Measurements from ENCODE around the gene PPP2R5E.
"Not testable (repeated sequence)": the region's sequence is repeated elsewhere in the genome, so short reads cannot be mapped to it uniquely, and the experiment has no call there.

PPP2R5E gene

DNA sequence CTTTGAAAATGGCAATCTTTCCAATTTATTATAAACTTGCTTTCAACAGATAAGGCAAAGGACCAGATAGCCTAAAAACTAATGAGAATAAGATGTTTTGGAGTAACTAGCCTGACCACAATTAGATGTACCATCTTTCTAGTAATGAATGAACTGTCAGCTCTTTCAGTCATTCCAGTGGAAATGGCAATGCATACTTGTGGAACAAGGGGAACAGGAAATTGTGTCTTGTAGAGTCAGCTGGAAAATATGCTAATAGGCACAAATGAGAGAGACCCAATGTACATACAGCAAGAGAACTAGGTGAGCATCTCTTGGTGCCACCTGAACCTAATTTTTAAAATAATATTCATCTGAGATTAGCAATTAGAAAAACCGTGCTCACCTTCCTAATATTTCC is 148.3 kb downstream of the PPP2R5E start:
- Histone ChIP-seq H3K4me3 (ENCODE audit: low read length) (no peak overlapping the region), H3K4me2 (ENCODE audit: low read length) (no peak overlapping the region), H3K27me3 (ENCODE audit: control insufficient read depth, insufficient read depth, low read length) (no peaks in the 10 kb centered on the region), H3K36me3 (ENCODE audit: insufficient read depth, low read length) (peaks cover 7% of the 10 kb centered on the region), H3K9me3 (replicated peaks; ENCODE audit: low read length) (no peaks in the 10 kb centered on the region), H3K9ac (ENCODE audit: low read depth, low read length) (no peak overlapping the region), H3K4me1 (ENCODE audit: control insufficient read depth, insufficient read depth, low read length) (no peaks in the 10 kb centered on the region)

DNA sequence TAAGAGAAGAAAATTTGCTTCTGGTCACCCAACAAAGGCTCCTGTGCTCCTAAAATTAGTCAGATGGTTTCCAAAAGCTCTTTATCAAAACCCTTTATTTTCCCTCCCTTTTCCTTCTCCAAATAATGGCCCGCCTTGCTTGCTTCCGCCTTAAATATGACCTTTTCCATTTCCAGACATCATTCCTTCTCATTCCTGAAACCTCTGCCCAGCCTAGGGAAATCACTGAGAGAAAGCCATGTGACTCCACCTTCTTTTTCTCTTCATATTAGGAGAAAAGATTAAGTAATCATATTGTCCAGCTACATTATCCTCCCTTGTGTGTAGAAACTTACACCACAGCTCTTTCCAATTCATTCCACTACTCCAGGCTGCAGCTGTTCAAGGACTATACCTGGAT is 148.7 kb downstream of the PPP2R5E start:
- H3K36me3 ChIP-seq (ENCODE audit: insufficient read depth, low read length) = peaks cover 7% of the 10 kb centered on the region
- H3K4me3 ChIP-seq (ENCODE audit: low read length) = no peak overlapping the region
- no peaks in the 10 kb centered on the region for H3K4me1 ChIP-seq (ENCODE audit: control insufficient read depth, insufficient read depth, low read length)
- H3K9me3 ChIP-seq (replicated peaks; ENCODE audit: low read length) = no peaks in the 10 kb centered on the region
- no peaks in the 10 kb centered on the region for H3K27me3 ChIP-seq (ENCODE audit: control insufficient read depth, insufficient read depth, low read length)
- H3K9ac ChIP-seq (ENCODE audit: low read depth, low read length) = no peak overlapping the region
- no peak overlapping the region for H3K4me2 ChIP-seq (ENCODE audit: low read length)

GRCh38 chr14:63393012-63393411 is 150.2 kb downstream of the PPP2R5E start:
- no peaks in the 10 kb centered on the region for H3K27me3 ChIP-seq (ENCODE audit: control insufficient read depth, insufficient read depth, low read length)
- H3K4me3 ChIP-seq (ENCODE audit: low read length) = no peak overlapping the region
- H3K4me1 ChIP-seq (ENCODE audit: control insufficient read depth, insufficient read depth, low read length) = no peaks in the 10 kb centered on the region

DNA sequence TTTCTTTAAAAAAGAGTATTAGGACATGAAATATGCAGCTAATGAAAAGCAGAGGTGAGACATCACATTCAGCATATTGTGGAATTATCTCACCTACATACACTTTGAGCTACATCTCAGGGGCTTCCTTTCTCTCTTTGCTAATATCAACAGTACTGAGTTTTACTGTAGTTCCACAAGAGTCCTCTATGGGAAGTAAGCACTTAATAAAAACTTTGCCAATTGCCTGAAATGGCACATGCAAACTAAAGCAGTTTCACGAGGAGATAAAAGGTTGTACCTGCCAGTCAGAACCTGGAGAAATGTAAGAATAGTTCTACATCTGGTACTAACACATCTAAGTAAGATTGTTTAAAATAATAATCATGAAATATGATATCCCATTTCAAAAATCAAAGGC is 150.9 kb downstream of the PPP2R5E start:
- Histone ChIP-seq H3K4me3 (ENCODE audit: low read length) (no peak overlapping the region), H3K36me3 (ENCODE audit: insufficient read depth, low read length) (peaks cover 15% of the 10 kb centered on the region)

More at GRCh38 chr14:63393012-63393411, 150.2 kb downstream of the PPP2R5E start:
- no peaks in the 10 kb centered on the region for H3K9me3 ChIP-seq (replicated peaks; ENCODE audit: low read length)
- H3K4me2 ChIP-seq (ENCODE audit: low read length) = no peak overlapping the region
- peaks cover 9% of the 10 kb centered on the region for H3K36me3 ChIP-seq (ENCODE audit: insufficient read depth, low read length)
- no peak overlapping the region for H3K9ac ChIP-seq (ENCODE audit: low read depth, low read length)

DNA sequence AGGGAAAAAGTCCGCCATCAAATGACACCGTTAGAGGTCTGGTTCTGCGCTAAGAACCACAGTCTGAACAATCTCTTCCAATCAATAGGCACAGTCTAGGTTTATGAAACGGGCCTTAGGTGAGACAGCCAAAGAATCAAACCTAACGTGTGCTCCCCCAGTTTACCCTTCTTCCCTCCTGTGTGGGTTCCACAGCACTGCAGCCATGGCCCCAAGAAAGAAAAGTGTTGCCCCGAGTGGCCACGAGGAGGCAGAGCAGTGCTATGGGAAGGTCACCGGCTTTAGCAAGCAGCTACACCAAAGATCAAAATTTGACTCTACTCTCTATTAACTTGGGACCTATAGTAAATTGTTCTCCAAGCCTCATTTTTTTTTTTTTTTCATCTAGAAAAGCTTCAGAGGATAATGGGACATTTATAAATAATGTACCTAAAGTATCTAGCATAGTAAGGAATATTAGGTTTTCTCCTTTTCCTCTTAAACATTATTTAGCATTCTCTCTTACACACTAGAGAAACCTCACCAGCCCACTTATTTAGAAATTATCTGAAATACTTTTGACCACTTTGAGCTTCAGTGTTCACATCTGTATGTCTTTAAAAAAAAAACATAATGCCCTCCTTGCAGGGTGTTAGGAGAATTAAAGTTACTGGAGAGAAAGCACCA is 154.3 kb downstream of the PPP2R5E start:
- Histone ChIP-seq H3K9ac (ENCODE audit: low read depth, low read length) (no peak overlapping the region), H3K4me1 (ENCODE audit: control insufficient read depth, insufficient read depth, low read length) (no peaks in the 10 kb centered on the region), H3K4me2 (ENCODE audit: low read length) (no peak overlapping the region), H3K36me3 (ENCODE audit: insufficient read depth, low read length) (peaks cover 34% of the 10 kb centered on the region), H3K4me3 (ENCODE audit: low read length) (no peak overlapping the region), H3K9me3 (replicated peaks; ENCODE audit: low read length) (no peaks in the 10 kb centered on the region), H3K27me3 (ENCODE audit: control insufficient read depth, insufficient read depth, low read length) (no peaks in the 10 kb centered on the region)

More for the DNA sequence above, 150.9 kb downstream of the PPP2R5E start:
- Histone ChIP-seq H3K27me3 (ENCODE audit: control insufficient read depth, insufficient read depth, low read length) (no peaks in the 10 kb centered on the region), H3K9ac (ENCODE audit: low read depth, low read length) (no peak overlapping the region), H3K4me2 (ENCODE audit: low read length) (no peak overlapping the region), H3K9me3 (replicated peaks; ENCODE audit: low read length) (no peaks in the 10 kb centered on the region), H3K4me1 (ENCODE audit: control insufficient read depth, insufficient read depth, low read length) (no peaks in the 10 kb centered on the region)

- H3K9me3 ChIP-seq (replicated peaks; ENCODE audit: low read length) = no peaks in the 10 kb centered on the region
- H3K36me3 ChIP-seq (ENCODE audit: insufficient read depth, low read length) = peaks cover 33% of the 10 kb centered on the region
- H3K27me3 ChIP-seq (ENCODE audit: control insufficient read depth, insufficient read depth, low read length) = no peaks in the 10 kb centered on the region
- no peak overlapping the region for H3K9ac ChIP-seq (ENCODE audit: low read depth, low read length)
- H3K4me3 ChIP-seq (ENCODE audit: low read length) = no peak overlapping the region
- H3K4me1 ChIP-seq (ENCODE audit: control insufficient read depth, insufficient read depth, low read length) = no peaks in the 10 kb centered on the region
- no peak overlapping the region for H3K4me2 ChIP-seq (ENCODE audit: low read length)
Observed at GRCh38 chr14:63387711-63388110, 155.5 kb downstream of the PPP2R5E start.

GRCh38 chr14:63383776-63384367 is 159.3 kb downstream of the PPP2R5E start:
- Histone ChIP-seq H3K4me3 (ENCODE audit: low read length) (no peak overlapping the region), H3K4me1 (ENCODE audit: control insufficient read depth, insufficient read depth, low read length) (no peaks in the 10 kb centered on the region), H3K27me3 (ENCODE audit: control insufficient read depth, insufficient read depth, low read length) (no peaks in the 10 kb centered on the region), H3K36me3 (ENCODE audit: insufficient read depth, low read length) (peaks cover 45% of the 10 kb centered on the region), H3K9me3 (replicated peaks; ENCODE audit: low read length) (no peaks in the 10 kb centered on the region), H3K4me2 (ENCODE audit: low read length) (no peak overlapping the region), H3K9ac (ENCODE audit: low read depth, low read length) (no peak overlapping the region)

DNA sequence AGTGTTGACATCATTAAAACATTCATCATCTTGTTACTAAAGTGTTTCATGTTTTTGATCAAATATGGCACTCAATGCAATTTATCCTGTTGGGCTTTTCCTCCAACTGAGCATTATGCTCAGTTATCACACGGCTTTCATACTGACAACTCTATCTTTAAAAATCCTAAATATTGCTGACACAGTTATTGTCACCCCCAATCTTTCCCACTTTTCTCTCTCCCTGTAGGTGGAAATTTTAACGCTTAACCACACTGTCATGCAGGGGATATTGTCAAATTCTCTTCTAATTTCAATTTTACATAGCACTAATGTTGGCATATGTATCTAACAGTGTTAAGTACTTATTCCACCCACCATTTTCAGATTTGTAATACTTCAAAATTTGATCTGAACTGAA is 164.7 kb downstream of the PPP2R5E start:
- Histone ChIP-seq H3K9me3 (replicated peaks; ENCODE audit: low read length) (no peaks in the 10 kb centered on the region), H3K4me3 (ENCODE audit: low read length) (no peak overlapping the region), H3K4me1 (ENCODE audit: control insufficient read depth, insufficient read depth, low read length) (no peaks in the 10 kb centered on the region), H3K9ac (ENCODE audit: low read depth, low read length) (no peak overlapping the region), H3K27me3 (ENCODE audit: control insufficient read depth, insufficient read depth, low read length) (no peaks in the 10 kb centered on the region), H3K36me3 (ENCODE audit: insufficient read depth, low read length) (peaks cover 24% of the 10 kb centered on the region), H3K4me2 (ENCODE audit: low read length) (no peak overlapping the region)

GRCh38 chr14:63375769-63376168 is 167.4 kb downstream of the PPP2R5E start:
- Histone ChIP-seq H3K9me3 (replicated peaks; ENCODE audit: low read length) (no peaks in the 10 kb centered on the region), H3K4me2 (ENCODE audit: low read length) (no peak overlapping the region), H3K9ac (ENCODE audit: low read depth, low read length) (no peak overlapping the region), H3K4me3 (ENCODE audit: low read length) (no peak overlapping the region), H3K4me1 (ENCODE audit: control insufficient read depth, insufficient read depth, low read length) (no peaks in the 10 kb centered on the region), H3K27me3 (ENCODE audit: control insufficient read depth, insufficient read depth, low read length) (no peaks in the 10 kb centered on the region), H3K36me3 (ENCODE audit: insufficient read depth, low read length) (peaks cover 13% of the 10 kb centered on the region)

- not testable (repeated sequence) for H3K4me3 ChIP-seq (ENCODE audit: low read length); H3K4me1 ChIP-seq (ENCODE audit: control insufficient read depth, insufficient read depth, low read length); H3K9ac ChIP-seq (ENCODE audit: low read depth, low read length); H3K9me3 ChIP-seq (replicated peaks; ENCODE audit: low read length); H3K4me2 ChIP-seq (ENCODE audit: low read length); H3K27me3 ChIP-seq (ENCODE audit: control insufficient read depth, insufficient read depth, low read length)
- H3K36me3 ChIP-seq (ENCODE audit: insufficient read depth, low read length) = peaks cover 11% of the 10 kb centered on the region
Observed at GRCh38 chr14:63371613-63372012, 171.6 kb downstream of the PPP2R5E start.

DNA sequence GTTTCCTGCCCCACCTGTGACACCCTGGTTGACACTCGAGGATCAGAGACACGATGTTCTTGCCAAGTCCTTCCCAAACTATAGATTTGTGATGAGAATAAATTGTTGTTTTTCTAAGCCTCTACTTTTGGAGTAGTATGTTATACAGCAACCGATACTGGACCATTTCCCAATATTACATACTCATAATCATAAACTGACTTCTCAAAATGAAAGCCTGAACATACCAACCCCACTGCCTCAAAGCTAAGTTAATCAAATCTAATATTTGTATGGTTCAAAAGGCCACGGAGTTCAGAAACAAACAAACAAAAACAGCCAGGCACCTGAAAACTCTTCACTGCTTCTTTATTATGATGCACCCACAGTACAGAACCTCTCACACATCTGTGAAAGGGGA is 172.1 kb downstream of the PPP2R5E start:
- Histone ChIP-seq H3K27me3 (ENCODE audit: control insufficient read depth, insufficient read depth, low read length) (no peaks in the 10 kb centered on the region), H3K9ac (ENCODE audit: low read depth, low read length) (no peak overlapping the region), H3K36me3 (ENCODE audit: insufficient read depth, low read length) (peaks cover 11% of the 10 kb centered on the region), H3K4me1 (ENCODE audit: control insufficient read depth, insufficient read depth, low read length) (no peaks in the 10 kb centered on the region), H3K4me3 (ENCODE audit: low read length) (no peak overlapping the region), H3K9me3 (replicated peaks; ENCODE audit: low read length) (no peaks in the 10 kb centered on the region), H3K4me2 (ENCODE audit: low read length) (no peak overlapping the region)

GRCh38 chr14:63367742-63368364 is 175.3 kb downstream of the PPP2R5E start:
- no peaks in the 10 kb centered on the region for H3K27me3 ChIP-seq (ENCODE audit: control insufficient read depth, insufficient read depth, low read length)
- H3K9ac ChIP-seq (ENCODE audit: low read depth, low read length) = no peak overlapping the region
- H3K36me3 ChIP-seq (ENCODE audit: insufficient read depth, low read length) = no peaks in the 10 kb centered on the region
- H3K4me2 ChIP-seq (ENCODE audit: low read length) = no peak overlapping the region
- no peak overlapping the region for H3K4me3 ChIP-seq (ENCODE audit: low read length)
- H3K9me3 ChIP-seq (replicated peaks; ENCODE audit: low read length) = no peaks in the 10 kb centered on the region
- H3K4me1 ChIP-seq (ENCODE audit: control insufficient read depth, insufficient read depth, low read length) = no peaks in the 10 kb centered on the region

Measured in skeletal muscle satellite cell (primary cell).